C4-2B (cell line): ENCODE results near the gene HYAL1.

Experiments used
- ZFX ChIP-seq: fragments of 450-650 bp; IDR thresholded peaks from 2 replicates; pipeline ENCODE4 v1.6.1; 2017
- TF ChIP-seq, protein P1 (sequence below): fragments of 450-650 bp; conservative IDR thresholded peaks from 2 replicates; pipeline ENCODE4 v1.5.1; 2017; ENCODE audit warnings: mild to moderate bottlenecking

DNA sequence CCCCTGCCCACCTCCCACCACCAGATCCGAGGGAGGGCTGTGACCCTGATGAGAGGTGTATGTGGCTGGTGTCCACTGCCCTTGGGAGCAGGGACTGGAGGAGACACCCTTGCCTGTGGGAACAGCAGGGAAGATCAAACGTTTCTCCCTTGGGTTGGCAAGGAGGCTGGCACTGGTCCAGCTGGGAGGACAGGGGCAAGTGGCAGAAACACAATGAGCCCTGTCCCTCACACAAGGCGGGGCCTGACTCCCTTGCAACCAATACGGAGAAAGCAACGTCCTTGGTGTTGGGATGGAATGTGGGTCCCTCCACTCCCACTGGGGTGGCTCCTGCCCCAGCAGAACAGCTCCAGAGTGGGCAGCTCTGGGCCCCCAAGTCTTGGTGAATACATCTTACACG, 13.9 kb upstream of the HYAL1 start:
- TF ChIP-seq, protein P1, sequence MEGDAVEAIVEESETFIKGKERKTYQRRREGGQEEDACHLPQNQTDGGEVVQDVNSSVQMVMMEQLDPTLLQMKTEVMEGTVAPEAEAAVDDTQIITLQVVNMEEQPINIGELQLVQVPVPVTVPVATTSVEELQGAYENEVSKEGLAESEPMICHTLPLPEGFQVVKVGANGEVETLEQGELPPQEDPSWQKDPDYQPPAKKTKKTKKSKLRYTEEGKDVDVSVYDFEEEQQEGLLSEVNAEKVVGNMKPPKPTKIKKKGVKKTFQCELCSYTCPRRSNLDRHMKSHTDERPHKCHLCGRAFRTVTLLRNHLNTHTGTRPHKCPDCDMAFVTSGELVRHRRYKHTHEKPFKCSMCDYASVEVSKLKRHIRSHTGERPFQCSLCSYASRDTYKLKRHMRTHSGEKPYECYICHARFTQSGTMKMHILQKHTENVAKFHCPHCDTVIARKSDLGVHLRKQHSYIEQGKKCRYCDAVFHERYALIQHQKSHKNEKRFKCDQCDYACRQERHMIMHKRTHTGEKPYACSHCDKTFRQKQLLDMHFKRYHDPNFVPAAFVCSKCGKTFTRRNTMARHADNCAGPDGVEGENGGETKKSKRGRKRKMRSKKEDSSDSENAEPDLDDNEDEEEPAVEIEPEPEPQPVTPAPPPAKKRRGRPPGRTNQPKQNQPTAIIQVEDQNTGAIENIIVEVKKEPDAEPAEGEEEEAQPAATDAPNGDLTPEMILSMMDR = no peak
- no peak for TF ChIP-seq ZFX
